K562 (cell line): ENCODE data around the gene OTUD1. TPM values are rescaled to one million over a fixed set of nuclear protein-coding genes. Genes with fewer than 3 reads are reported as not detected.

Experiments used
- ATAC-seq: fragments of 200-7000 bp; cut with Tn5 transposase; 3 replicates; pipeline ENCODE4 v1.9.1; 2020; ENCODE audit warnings: moderate library complexity
- BruUV-seq: library from RNA; stranded (reverse); fragments of 400-500 nt; replicated peaks from 2 replicates; lab custom pipeline; 2021; lab: Mats Ljungman, UMichigan
- CTCF ChIA-PET: fragments of 300-600 bp; formaldehyde crosslinking; extraction: SDS; loops from one replicate; lab custom pipeline; 2021; ENCODE audit warnings: low intra/inter-chr PET ratio; lab: Yijun Ruan, JAX
- POLR2A ChIA-PET: fragments of 300-600, 350-650 bp; sonication (Branson Sonifier 250); formaldehyde crosslinking; extraction: SDS; loops from one replicate; lab custom pipeline; 2021; ENCODE audit warnings: antibody characterized with exemption, inconsistent platforms; lab: Yijun Ruan, JAX
- DNase-seq, 4 experiments: peaks; one replicate each; pipeline versions ENCODE4 v3.0.0 to v3.0.0-alpha.2; 2011 to 2018; ENCODE audit warnings: low spot score in 3 of 4, mixed read lengths in 3 of 4; ENCODE audit errors: extremely low read depth in 1 of 4
- FAIRE-seq: peaks from 2 replicates; lab custom pipeline; 2011; peaks lifted over from hg19 to GRCh38; lab: Jason Lieb, UNC
- H2AFZ ChIP-seq: 2 replicates; pipeline ENCODE4 v1.6.0; 2011; ENCODE audit warnings: low read depth, low read length, control low read depth, inconsistent platforms
- H3K27ac ChIP-seq: fragments of 200-600 bp; 3 replicates; pipeline ENCODE4 v1.8.0; 2011; ENCODE audit warnings: low read depth, mild to moderate bottlenecking, control low read depth, inconsistent platforms, low read length, moderate library complexity, mixed read lengths; ENCODE audit errors: extremely low read depth
- H3K27me3 ChIP-seq, 2 experiments: fragments of 300-600 bp in 1 of 2; 2 replicates in 1 of 2; 3 replicates in 1 of 2; pipeline versions ENCODE4 v1.6.0 to v1.8.0; 2011; ENCODE audit warnings: inconsistent platforms in 2 of 2, low read length in 2 of 2, mild to moderate bottlenecking in 1 of 2, mixed read lengths in 1 of 2, moderate library complexity in 1 of 2; ENCODE audit not compliant: control insufficient read depth in 2 of 2, insufficient read depth in 2 of 2
- H3K36me3 ChIP-seq: fragments of 300-600 bp; 3 replicates; pipeline ENCODE4 v1.8.0; 2011; ENCODE audit warnings: mild to moderate bottlenecking, low read length, inconsistent platforms; ENCODE audit not compliant: control insufficient read depth, insufficient read depth
- H3K4me1 ChIP-seq, 2 experiments: fragments of 200-600 bp in 1 of 2; replicated peaks in 1 of 2; 2 replicates in 1 of 2; 3 replicates in 1 of 2; pipeline versions ENCODE4 v1.5.1 to v1.8.0; 2011; ENCODE audit warnings: inconsistent platforms in 2 of 2, low read length in 2 of 2, mild to moderate bottlenecking in 1 of 2, mixed read lengths in 1 of 2, moderate library complexity in 1 of 2; ENCODE audit not compliant: control insufficient read depth in 2 of 2, insufficient read depth in 2 of 2
- H3K4me2 ChIP-seq: 2 replicates; pipeline ENCODE4 v1.6.1; 2011; ENCODE audit warnings: low read length, control low read depth, inconsistent platforms, mixed read lengths; ENCODE audit not compliant: insufficient read depth
- H3K4me3 ChIP-seq: fragments of 200-600 bp; sonication (generic), shearing (Covaris generic); 2 replicates; pipeline ENCODE4 v1.5.1; 2016; ENCODE audit warnings: control low read depth, inconsistent platforms
- H3K79me2 ChIP-seq: fragments of 200-600 bp; 3 replicates; pipeline ENCODE4 v1.8.0; 2011; ENCODE audit warnings: low read length, inconsistent platforms; ENCODE audit not compliant: control insufficient read depth, insufficient read depth
- H3K9ac ChIP-seq, 2 experiments: 2 replicates each; pipeline versions ENCODE4 v1.6.0 to v1.6.1; 2011; ENCODE audit warnings: low read depth in 2 of 2, low read length in 2 of 2, control low read depth in 1 of 2, inconsistent platforms in 1 of 2, mild to moderate bottlenecking in 1 of 2, mixed read lengths in 1 of 2; ENCODE audit not compliant: insufficient read depth in 1 of 2
- H3K9me1 ChIP-seq: one replicate; pipeline ENCODE4 v1.6.0; 2011; ENCODE audit warnings: inconsistent platforms, mild to moderate bottlenecking, low read length, moderate library complexity; ENCODE audit not compliant: control insufficient read depth, insufficient read depth
- H3K9me3 ChIP-seq: replicated peaks from 2 replicates; pipeline ENCODE4 v1.5.1; 2011; ENCODE audit warnings: low read depth, low read length, inconsistent platforms; ENCODE audit not compliant: control insufficient read depth, insufficient read depth
- H4K20me1 ChIP-seq: replicated peaks from 2 replicates; pipeline ENCODE4 v1.6.1; 2011; ENCODE audit warnings: low read length, inconsistent platforms, mixed read lengths; ENCODE audit not compliant: control insufficient read depth, insufficient read depth
- KLF10 ChIP-seq: fragments of 250-450 bp; sonication (Bioruptor Pico); IDR thresholded peaks from 2 replicates; pipeline ENCODE4 v1.6.1; 2021; ENCODE audit warnings: matching md5 sums
- MED1 ChIP-seq: sonication (generic); formaldehyde crosslinking; IDR thresholded peaks from 2 replicates; pipeline ENCODE4 v1.8.1; 2023; ENCODE audit warnings: missing genetic modification reagents, borderline replicate concordance
- SMC3 ChIP-seq: conservative IDR thresholded peaks from 2 replicates; pipeline ENCODE4 v1.6.1; 2011; ENCODE audit warnings: low read depth, low read length, improper control_type of control experiment; ENCODE audit not compliant: insufficient read depth
- ZNF140 ChIP-seq: fragments of 250-450 bp; sonication (Bioruptor Pico); IDR thresholded peaks from 2 replicates; pipeline ENCODE4 v1.8.0; 2021; ENCODE audit warnings: moderate library complexity, mild to moderate bottlenecking, inconsistent platforms
- ZNF408 ChIP-seq: fragments of 250-450 bp; sonication (Bioruptor Pico); IDR thresholded peaks from 2 replicates; pipeline ENCODE4 v1.4.0; 2020; ENCODE audit warnings: low read depth, mild to moderate bottlenecking, moderate library complexity
- ZNF584 ChIP-seq: fragments of 200-800 bp; sonication (Bioruptor generic); IDR thresholded peaks from 2 replicates; pipeline ENCODE4 v1.6.1; 2016; ENCODE audit warnings: low read depth, mild to moderate bottlenecking, missing genetic modification characterization, missing compliant biosample characterization
- WGBS: fragments of 100-300 bp; shearing (Covaris generic); methylation state at CpG from one replicate; pipeline ENCODE4 v1.1.6; 2016; ENCODE audit warnings: low coverage, mixed read lengths; ENCODE audit not compliant: insufficient coverage; ENCODE audit errors: missing lambda C conversion rate; 5-methylcytosine and 5-hydroxymethylcytosine counted together
- in situ Hi-C: fragments of 300-500 bp; cut with MboI; formaldehyde crosslinking; loops from 4 replicates; pipeline ENCODE4 v1.15.0; 2018; ENCODE audit warnings: inconsistent platforms, mixed read lengths
- intact Hi-C: fragments of 100-400 bp; cut with micrococcal nuclease; formaldehyde crosslinking; loops from 2 replicates; pipeline ENCODE4 v1.14.2; 2022
- polyA plus RNA-seq, 8 experiments: library from polyadenylated mRNA; depleted of rRNA in 4 of 8; stranded (reverse) in 5 of 8; unstranded in 3 of 8; fragments of >200 nt; fragmentation: Nextera tagmentation in 2 of 8; fragmentation: Illumina TruSeq in 1 of 8; extraction: Ambion mirVana in 2 of 8; extraction: Trizol in 1 of 8; gene quantifications; 2 replicates each; pipeline versions ENCODE4 v1.2.1 to v1.2.3, GENCODE V29; 2011 to 2014; ENCODE audit warnings: inconsistent platforms in 1 of 8, missing spikeins in 1 of 8
- total RNA-seq, 7 experiments: library from RNA; depleted of rRNA in 6 of 7; stranded (reverse); fragments of >200 nt in 6 of 7; fragmentation: Illumina TruSeq in 2 of 7; extraction: Trizol in 2 of 7; gene quantifications; 2 replicates each; pipeline versions ENCODE4 v1.2.1 to v1.2.3, GENCODE V29; 2011 to 2021; ENCODE audit warnings: low replicate concordance in 1 of 7
- TF ChIP-seq, protein P1 (sequence below): fragments of 450-650 bp; IDR thresholded peaks from 2 replicates; pipeline ENCODE4 v1.6.1; 2016
- TF ChIP-seq, protein P2 (sequence below): fragments of 250-450 bp; sonication (Bioruptor Pico); IDR thresholded peaks from 2 replicates; pipeline ENCODE4 v1.8.0; 2021; ENCODE audit warnings: borderline replicate concordance, mild to moderate bottlenecking, moderate library complexity; ENCODE audit not compliant: poor library complexity, severe bottlenecking
- TF ChIP-seq, protein P3 (sequence below): sonication (generic); formaldehyde crosslinking; IDR thresholded peaks from 2 replicates; pipeline ENCODE4 v1.8.1; 2023; ENCODE audit warnings: mild to moderate bottlenecking, missing genetic modification reagents

OTUD1 gene
- total and polyA plus RNA-seq, 9 of the 15 experiments (the other 6 are each of a cell fraction or from before 2014, with no cell fraction given): 0.29 to 2.0 (median 0.49) TPM

DNA sequence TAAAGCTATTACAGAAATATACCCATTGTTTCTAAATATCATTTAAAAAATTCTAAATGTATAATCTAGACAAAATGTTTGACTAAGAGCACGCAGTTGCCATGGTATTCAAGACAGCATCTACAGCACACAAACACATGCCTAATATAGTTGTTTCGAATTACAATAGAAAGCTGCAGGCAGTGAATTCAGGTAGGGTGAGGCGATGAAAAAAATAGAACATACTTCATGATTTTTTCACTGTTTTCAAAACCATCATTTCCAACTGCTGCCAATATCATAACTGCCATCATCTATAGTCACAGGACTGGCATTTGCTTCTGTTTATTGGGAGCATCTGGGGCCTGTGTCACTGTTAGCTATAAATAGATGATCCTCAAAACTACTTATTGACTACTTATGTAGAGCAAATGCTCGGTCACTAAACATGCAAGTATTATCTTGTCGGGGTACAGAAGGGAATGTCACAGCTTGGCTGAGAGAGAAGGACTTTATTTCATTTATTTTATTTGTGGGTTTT is 34.4 kb upstream of the OTUD1 start:
- Histone ChIP-seq H3K9me3 (no peaks in the 10 kb centered on the region), H3K9me1 (no peaks in the 10 kb centered on the region), H3K4me2 (no peak overlapping the region), H3K4me1 (no peaks in the 10 kb centered on the region), H3K27ac (no peak overlapping the region), H2AFZ (no peak overlapping the region), H3K9ac (no peak overlapping the region), H3K4me3 (no peak overlapping the region), H3K36me3 (no peaks in the 10 kb centered on the region), H3K79me2 (no peaks in the 10 kb centered on the region), H4K20me1 (no peaks in the 10 kb centered on the region), H3K27me3 (peaks cover 0 to 2% of the 10 kb centered on the region in 2 experiments; a peak in 1 of 5 replicates)
- FAIRE-seq (no peak), ATAC-seq (no peak), DNase-seq (no peak)
- CTCF ChIA-PET: no interaction called here
- BruUV-seq: no TSS peak
- intact Hi-C loops (no loop called here), in situ Hi-C loops (no loop called here)
- TF ChIP-seq SMC3 (no peak), MED1 (CRISPR knock-in tag) (no peak), ZNF584 (CRISPR knock-in tag) (no peak), KLF10 (CRISPR knock-in tag) (no peak), ZNF408 (CRISPR knock-in tag) (no peak), ZNF140 (no peak)
- TF ChIP-seq, protein P1, sequence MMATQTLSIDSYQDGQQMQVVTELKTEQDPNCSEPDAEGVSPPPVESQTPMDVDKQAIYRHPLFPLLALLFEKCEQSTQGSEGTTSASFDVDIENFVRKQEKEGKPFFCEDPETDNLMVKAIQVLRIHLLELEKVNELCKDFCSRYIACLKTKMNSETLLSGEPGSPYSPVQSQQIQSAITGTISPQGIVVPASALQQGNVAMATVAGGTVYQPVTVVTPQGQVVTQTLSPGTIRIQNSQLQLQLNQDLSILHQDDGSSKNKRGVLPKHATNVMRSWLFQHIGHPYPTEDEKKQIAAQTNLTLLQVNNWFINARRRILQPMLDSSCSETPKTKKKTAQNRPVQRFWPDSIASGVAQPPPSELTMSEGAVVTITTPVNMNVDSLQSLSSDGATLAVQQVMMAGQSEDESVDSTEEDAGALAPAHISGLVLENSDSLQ: no peak
- TF ChIP-seq, protein P2, sequence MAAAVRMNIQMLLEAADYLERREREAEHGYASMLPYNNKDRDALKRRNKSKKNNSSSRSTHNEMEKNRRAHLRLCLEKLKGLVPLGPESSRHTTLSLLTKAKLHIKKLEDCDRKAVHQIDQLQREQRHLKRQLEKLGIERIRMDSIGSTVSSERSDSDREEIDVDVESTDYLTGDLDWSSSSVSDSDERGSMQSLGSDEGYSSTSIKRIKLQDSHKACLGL (CRISPR knock-in tag): no peak
- TF ChIP-seq, protein P3, sequence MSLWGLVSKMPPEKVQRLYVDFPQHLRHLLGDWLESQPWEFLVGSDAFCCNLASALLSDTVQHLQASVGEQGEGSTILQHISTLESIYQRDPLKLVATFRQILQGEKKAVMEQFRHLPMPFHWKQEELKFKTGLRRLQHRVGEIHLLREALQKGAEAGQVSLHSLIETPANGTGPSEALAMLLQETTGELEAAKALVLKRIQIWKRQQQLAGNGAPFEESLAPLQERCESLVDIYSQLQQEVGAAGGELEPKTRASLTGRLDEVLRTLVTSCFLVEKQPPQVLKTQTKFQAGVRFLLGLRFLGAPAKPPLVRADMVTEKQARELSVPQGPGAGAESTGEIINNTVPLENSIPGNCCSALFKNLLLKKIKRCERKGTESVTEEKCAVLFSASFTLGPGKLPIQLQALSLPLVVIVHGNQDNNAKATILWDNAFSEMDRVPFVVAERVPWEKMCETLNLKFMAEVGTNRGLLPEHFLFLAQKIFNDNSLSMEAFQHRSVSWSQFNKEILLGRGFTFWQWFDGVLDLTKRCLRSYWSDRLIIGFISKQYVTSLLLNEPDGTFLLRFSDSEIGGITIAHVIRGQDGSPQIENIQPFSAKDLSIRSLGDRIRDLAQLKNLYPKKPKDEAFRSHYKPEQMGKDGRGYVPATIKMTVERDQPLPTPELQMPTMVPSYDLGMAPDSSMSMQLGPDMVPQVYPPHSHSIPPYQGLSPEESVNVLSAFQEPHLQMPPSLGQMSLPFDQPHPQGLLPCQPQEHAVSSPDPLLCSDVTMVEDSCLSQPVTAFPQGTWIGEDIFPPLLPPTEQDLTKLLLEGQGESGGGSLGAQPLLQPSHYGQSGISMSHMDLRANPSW (CRISPR knock-in tag): no peak
- POLR2A ChIA-PET: no interaction called here
- 1% methylated on average over 5 of the region's 5 CpGs for WGBS
